HEK293 (cell line): ENCODE data around the gene B4GALNT1.

ENCODE experiments used
- SETDB1 ChIP-seq: IDR thresholded peaks from one replicate; pipeline ENCODE4 v1.6.1; 2017; ENCODE audit warnings: mild to moderate bottlenecking, low read length, moderate library complexity, mixed read lengths; ENCODE audit not compliant: insufficient read length
- ZNF174 ChIP-seq: fragments of 450-650 bp; formaldehyde crosslinking; IDR thresholded peaks from 2 replicates; pipeline ENCODE4 v1.5.0; 2017; ENCODE audit warnings: missing biosample characterization, mild to moderate bottlenecking, missing genetic modification characterization
- ZNF24 ChIP-seq: fragments of 450-650 bp; formaldehyde crosslinking; IDR thresholded peaks from 2 replicates; pipeline ENCODE4 v1.5.1; 2016; ENCODE audit warnings: missing biosample characterization, missing genetic modification characterization
- ZNF514 ChIP-seq: fragments of 450-650 bp; formaldehyde crosslinking; IDR thresholded peaks from 2 replicates; pipeline ENCODE4 v1.5.1; 2016; ENCODE audit warnings: missing biosample characterization, missing genetic modification characterization
- ZNF660 ChIP-seq: fragments of 450-650 bp; IDR thresholded peaks from 2 replicates; pipeline ENCODE4 v1.5.1; 2018; ENCODE audit warnings: missing biosample characterization, mild to moderate bottlenecking, missing genetic modification characterization
- TF ChIP-seq, protein P1 (sequence below): fragments of 450-650 bp; formaldehyde crosslinking; IDR thresholded peaks from 2 replicates; pipeline ENCODE4 v1.5.1; 2016; ENCODE audit warnings: missing biosample characterization, missing genetic modification characterization

- TF ChIP-seq, protein P1, sequence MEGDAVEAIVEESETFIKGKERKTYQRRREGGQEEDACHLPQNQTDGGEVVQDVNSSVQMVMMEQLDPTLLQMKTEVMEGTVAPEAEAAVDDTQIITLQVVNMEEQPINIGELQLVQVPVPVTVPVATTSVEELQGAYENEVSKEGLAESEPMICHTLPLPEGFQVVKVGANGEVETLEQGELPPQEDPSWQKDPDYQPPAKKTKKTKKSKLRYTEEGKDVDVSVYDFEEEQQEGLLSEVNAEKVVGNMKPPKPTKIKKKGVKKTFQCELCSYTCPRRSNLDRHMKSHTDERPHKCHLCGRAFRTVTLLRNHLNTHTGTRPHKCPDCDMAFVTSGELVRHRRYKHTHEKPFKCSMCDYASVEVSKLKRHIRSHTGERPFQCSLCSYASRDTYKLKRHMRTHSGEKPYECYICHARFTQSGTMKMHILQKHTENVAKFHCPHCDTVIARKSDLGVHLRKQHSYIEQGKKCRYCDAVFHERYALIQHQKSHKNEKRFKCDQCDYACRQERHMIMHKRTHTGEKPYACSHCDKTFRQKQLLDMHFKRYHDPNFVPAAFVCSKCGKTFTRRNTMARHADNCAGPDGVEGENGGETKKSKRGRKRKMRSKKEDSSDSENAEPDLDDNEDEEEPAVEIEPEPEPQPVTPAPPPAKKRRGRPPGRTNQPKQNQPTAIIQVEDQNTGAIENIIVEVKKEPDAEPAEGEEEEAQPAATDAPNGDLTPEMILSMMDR (tag by site-specific recombination), result no peak
- TF ChIP-seq ZNF174 (tag by site-specific recombination) (no peak), ZNF24 (tag by site-specific recombination) (no peak), SETDB1 (no peak), ZNF660 (tag by site-specific recombination) (no peak), ZNF514 (tag by site-specific recombination) (no peak)
Observed at GRCh38 chr12:57611827-57612710, 20.9 kb downstream of the B4GALNT1 start.
